Prostate gland (tissue), 2 donors: ENCODE measurements around the gene MTHFD2. TPM values are rescaled to one million over a fixed set of nuclear protein-coding genes. Genes with fewer than 3 reads are reported as not detected.
A peak's percentile ranks its signal among the peaks of the same experiment; 100 is the strongest.

Experiments used
- DNase-seq: peaks from one replicate; pipeline ENCODE4 v3.0.0-alpha.2; 2019; ENCODE audit warnings: low spot score
- H3K27ac ChIP-seq, 2 donors: fragments of 200-600 bp; sonication (generic); 2 replicates each; pipeline ENCODE4 v1.5.1; 2017 to 2019
- H3K27me3 ChIP-seq: fragments of 200-600 bp; sonication (generic); replicated peaks from 2 replicates; pipeline ENCODE4 v1.5.1; 2019; ENCODE audit not compliant: insufficient read depth
- H3K36me3 ChIP-seq, 2 donors: fragments of 200-600 bp; sonication (generic); 1 replicate in 1 of 2; 2 replicates in 1 of 2; pipeline versions ENCODE4 v1.5.1 to v1.8.1; 2017 to 2019
- H3K4me1 ChIP-seq: fragments of 200-600 bp; sonication (generic); replicated peaks from 2 replicates; pipeline ENCODE4 v1.5.1; 2019
- H3K4me3 ChIP-seq, 2 donors: fragments of 200-600 bp; sonication (generic); 2 replicates each; pipeline ENCODE4 v1.5.1; 2017 to 2019
- H3K9me3 ChIP-seq: fragments of 200-600 bp; sonication (generic); 2 replicates; pipeline ENCODE4 v1.5.1; 2017
- POLR2A ChIP-seq: fragments of 450-650 bp; IDR thresholded peaks from one replicate; pipeline ENCODE4 v1.6.1; 2016; ENCODE audit warnings: antibody characterized with exemption, mild to moderate bottlenecking
- POLR2AphosphoS5 ChIP-seq: sonication (generic); formaldehyde crosslinking; IDR thresholded peaks from one replicate; pipeline ENCODE4 v1.6.1; 2017; ENCODE audit warnings: antibody characterized with exemption
- WGBS: methylation state at CpG from one replicate; pipeline ENCODE4 v1.1.5; 2018; 5-methylcytosine and 5-hydroxymethylcytosine counted together
- intact Hi-C: fragments of 100-400 bp; cut with DNase I; formaldehyde crosslinking; loops from one replicate; pipeline ENCODE4 v1.14.2; 2022
- total RNA-seq, 2 donors: library from RNA; depleted of rRNA; stranded (reverse); fragments of >200 nt; gene quantifications; one replicate each; pipeline ENCODE4 v1.1.0, GENCODE V29; 2016
- TF ChIP-seq, protein P1 (sequence below), 4 experiments: fragments of 200-600 bp in 2 of 4; fragments of 450-650 bp in 2 of 4; sonication (generic) in 2 of 4; IDR thresholded peaks; 1 replicate in 3 of 4; 2 replicates in 1 of 4; pipeline ENCODE4 v1.5.1; 2016 to 2019; ENCODE audit warnings: antibody characterized with exemption in 4 of 4, mild to moderate bottlenecking in 2 of 4, moderate library complexity in 2 of 4

Gene MTHFD2
- total RNA-seq, 2 donors from 2014 or later: 16.9 to 25.6 TPM

DNA sequence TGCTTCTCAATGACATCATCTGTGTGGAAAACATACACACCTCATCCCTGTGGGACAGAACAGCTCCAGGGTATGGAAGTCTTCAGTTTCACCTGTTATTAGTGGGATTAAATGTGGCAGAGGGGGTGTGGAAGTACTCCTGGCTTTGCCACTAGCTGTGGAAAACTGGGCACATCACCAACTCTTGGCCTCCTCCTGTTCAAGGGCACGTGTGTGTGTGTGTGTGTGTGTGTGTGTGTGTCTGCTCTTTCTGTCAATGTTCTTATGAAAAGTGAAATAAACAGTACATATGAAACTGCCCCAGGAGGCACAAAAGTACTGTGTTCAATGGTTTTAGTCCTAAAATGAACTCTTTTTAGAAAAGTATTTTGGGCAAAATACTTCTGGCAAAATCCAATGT, 65.9 kb downstream of the MTHFD2 start:
- TF ChIP-seq POLR2A (no peak), POLR2AphosphoS5 (no peak)
- TF ChIP-seq, protein P1, sequence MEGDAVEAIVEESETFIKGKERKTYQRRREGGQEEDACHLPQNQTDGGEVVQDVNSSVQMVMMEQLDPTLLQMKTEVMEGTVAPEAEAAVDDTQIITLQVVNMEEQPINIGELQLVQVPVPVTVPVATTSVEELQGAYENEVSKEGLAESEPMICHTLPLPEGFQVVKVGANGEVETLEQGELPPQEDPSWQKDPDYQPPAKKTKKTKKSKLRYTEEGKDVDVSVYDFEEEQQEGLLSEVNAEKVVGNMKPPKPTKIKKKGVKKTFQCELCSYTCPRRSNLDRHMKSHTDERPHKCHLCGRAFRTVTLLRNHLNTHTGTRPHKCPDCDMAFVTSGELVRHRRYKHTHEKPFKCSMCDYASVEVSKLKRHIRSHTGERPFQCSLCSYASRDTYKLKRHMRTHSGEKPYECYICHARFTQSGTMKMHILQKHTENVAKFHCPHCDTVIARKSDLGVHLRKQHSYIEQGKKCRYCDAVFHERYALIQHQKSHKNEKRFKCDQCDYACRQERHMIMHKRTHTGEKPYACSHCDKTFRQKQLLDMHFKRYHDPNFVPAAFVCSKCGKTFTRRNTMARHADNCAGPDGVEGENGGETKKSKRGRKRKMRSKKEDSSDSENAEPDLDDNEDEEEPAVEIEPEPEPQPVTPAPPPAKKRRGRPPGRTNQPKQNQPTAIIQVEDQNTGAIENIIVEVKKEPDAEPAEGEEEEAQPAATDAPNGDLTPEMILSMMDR (IDR thresholded peaks at IDR 0.05): no peak
- WGBS: 7% methylated on average over 1 of the region's 1 CpG
- Histone ChIP-seq H3K27ac (no peak overlapping the region), H3K9me3 (no peaks in the 10 kb centered on the region), H3K27me3 (no peaks in the 10 kb centered on the region), H3K4me3 (no peak overlapping the region), H3K4me1 (no peaks in the 10 kb centered on the region), H3K36me3 (no peaks in the 10 kb centered on the region)
- no peak for DNase-seq
- intact Hi-C loops: no loop called here

DNA sequence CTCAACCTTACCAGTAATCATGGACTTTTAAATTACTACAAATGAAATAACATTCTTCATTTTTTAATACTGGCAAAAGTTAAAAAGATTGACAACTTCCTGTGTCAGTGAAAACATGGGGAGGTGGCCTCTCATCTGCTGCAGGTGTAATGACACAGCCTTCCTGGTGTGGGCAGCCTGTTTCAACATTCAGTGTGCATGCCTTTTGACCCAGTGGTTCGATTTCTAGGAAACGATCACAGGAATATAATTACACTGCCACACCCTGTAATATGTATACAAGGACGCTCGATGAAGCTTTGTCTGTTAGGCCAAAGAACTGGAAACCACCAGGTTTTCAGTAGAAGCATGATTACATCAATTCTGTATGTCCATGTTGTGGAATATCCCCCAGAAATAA, 68.7 kb downstream of the MTHFD2 start:
- H3K4me3 ChIP-seq: no peak overlapping the region
- no peak for DNase-seq
- no peaks in the 10 kb centered on the region for H3K9me3 ChIP-seq
- no peak for TF ChIP-seq POLR2AphosphoS5
- TF ChIP-seq POLR2A: no peak
- TF ChIP-seq, protein P1 (IDR thresholded peaks at IDR 0.05): peak in 1 of 4 experiments; percentile 27
- 34% methylated on average over 4 of the region's 4 CpGs for WGBS
- H3K36me3 ChIP-seq: no peaks in the 10 kb centered on the region
- no peaks in the 10 kb centered on the region for H3K27me3 ChIP-seq
- intact Hi-C loops: no loop called here
- no peak overlapping the region for H3K27ac ChIP-seq
- H3K4me1 ChIP-seq: no peaks in the 10 kb centered on the region

Other genes starting within 250 kb of the MTHFD2 start
- gene TET3, start 213.7 kb upstream of the MTHFD2 start, total RNA-seq: 10 to 100 TPM; 12.8 to 13.8 TPM
- gene BOLA3, start 50.7 kb upstream of the MTHFD2 start, total RNA-seq: 10 to 100 TPM; 50.0 to 77.5 TPM
- 10 to 100 TPM; 71.3 to 72.0 TPM for gene MOB1A, start 19.7 kb upstream of the MTHFD2 start, total RNA-seq
- gene SLC4A5, start 144.8 kb downstream of the MTHFD2 start, total RNA-seq: 10 to 100 TPM in 1 of 2 donors, 1 to 10 TPM in 1; 6.2 to 65.9 TPM
- 100 to 1,000 TPM in 1 of 2 donors, 10 to 100 TPM in 1; 93.9 to 294 TPM for gene DCTN1, start 181.7 kb downstream of the MTHFD2 start, total RNA-seq
- gene C2orf81, start 223.0 kb downstream of the MTHFD2 start, total RNA-seq: 1 to 10 TPM; 6.1 to 6.8 TPM
- gene WDR54, start 223.1 kb downstream of the MTHFD2 start, total RNA-seq: 10 to 100 TPM; 11.4 to 19.4 TPM
- gene RTKN, start 243.3 kb downstream of the MTHFD2 start, total RNA-seq: 10 to 100 TPM; 24.5 to 26.0 TPM